Activated CD8-positive, alpha-beta T cell treated with anti-CD3 and anti-CD28 coated beads for 36 hours (primary cell): Measurements from ENCODE around the gene PRKAG1. TPM values are rescaled to one million over a fixed set of nuclear protein-coding genes. Genes with fewer than 3 reads are reported as not detected.

Experiments used
- ATAC-seq: fragments of 200-7000 bp; cut with Tn5 transposase; one replicate; pipeline ENCODE4 v1.10.0; 2021; ENCODE audit warnings: mild to moderate bottlenecking, moderate library complexity
- CTCF ChIA-PET: fragments of 350-600 bp; sonication (Branson Sonifier 250); formaldehyde crosslinking; loops from one replicate; lab custom pipeline; 2021; ENCODE audit warnings: antibody characterized with exemption; lab: Charles Lee
- POLR2A ChIA-PET: fragments of 350-600 bp; sonication (Branson Sonifier 250); formaldehyde crosslinking; loops from one replicate; lab custom pipeline; 2021; ENCODE audit warnings: antibody characterized with exemption; lab: Charles Lee
- DNase-seq: peaks from one replicate; pipeline ENCODE4 v3.0.0-alpha.2; 2020
- H3K27ac Mint-ChIP-seq: one replicate; pipeline ENCODE4 v1.8.0; 2021; ENCODE audit warnings: mild to moderate bottlenecking, mixed read lengths
- H3K27me3 Mint-ChIP-seq: one replicate; pipeline ENCODE4 v1.8.0; 2021; ENCODE audit warnings: mixed read lengths
- H3K36me3 Mint-ChIP-seq: one replicate; pipeline ENCODE4 v1.8.0; 2021; ENCODE audit warnings: low read depth, mixed read lengths
- H3K4me1 Mint-ChIP-seq: one replicate; pipeline ENCODE4 v1.8.0; 2021; ENCODE audit warnings: low read depth, mixed read lengths
- H3K4me3 Mint-ChIP-seq: one replicate; pipeline ENCODE4 v1.8.0; 2021; ENCODE audit warnings: mild to moderate bottlenecking, moderate library complexity, mixed read lengths
- H3K9me3 Mint-ChIP-seq: one replicate; pipeline ENCODE4 v1.8.0; 2021; ENCODE audit warnings: mixed read lengths
- intact Hi-C: fragments of 100-400 bp; cut with micrococcal nuclease; formaldehyde crosslinking; loops from one replicate; pipeline ENCODE4 v1.10.0; 2022
- total RNA-seq, 2 experiments: library from RNA; stranded (reverse); gene quantifications; one replicate each; pipeline ENCODE4 v1.2.3, GENCODE V29; 2021
- TF ChIP-seq, protein P1 (sequence below): fragments of 200-600 bp; IDR thresholded peaks from one replicate; pipeline ENCODE4 v1.8.0; 2022; ENCODE audit warnings: antibody characterized with exemption, mild to moderate bottlenecking

PRKAG1 gene
- total RNA-seq, 2 experiments from 2014 or later: 43.3 to 47.3 TPM

DNA sequence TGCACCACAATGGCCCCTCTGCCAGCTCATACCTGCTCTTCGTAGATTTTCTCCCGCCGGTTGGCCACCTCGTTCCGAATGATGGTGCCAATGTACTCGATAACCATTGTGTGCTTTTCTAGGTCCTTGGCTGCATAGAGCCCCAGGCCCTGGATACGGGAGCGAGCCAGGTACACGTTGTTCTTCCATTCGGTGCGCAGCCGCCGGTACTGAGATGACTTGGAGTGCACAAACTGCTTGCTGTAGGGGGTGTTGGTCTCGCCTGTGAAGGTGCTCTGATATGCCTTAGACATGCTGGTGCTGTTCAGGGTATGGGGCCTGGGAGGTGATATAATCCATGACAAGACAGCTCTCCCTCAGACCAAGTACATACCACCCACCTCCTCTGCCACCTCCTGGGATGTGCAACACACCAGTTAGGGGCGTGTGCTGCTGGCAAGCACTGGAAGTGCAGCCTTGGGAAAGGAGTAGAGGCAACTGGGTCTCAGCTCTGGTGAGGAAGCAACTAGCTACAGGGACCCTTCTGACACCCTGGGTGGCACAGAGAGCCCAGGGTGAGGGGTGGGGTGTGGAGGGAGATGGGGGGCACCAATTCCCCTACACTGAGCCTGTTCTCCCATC, 4.1 kb upstream of the PRKAG1 start:
- Mint-ChIP-seq H3K36me3 (peaks cover 34% of the 10 kb centered on the region), H3K9me3 (no peaks in the 10 kb centered on the region), H3K4me1 (peaks cover 15% of the 10 kb centered on the region), H3K27ac (no peak overlapping the region), H3K4me3 (no peak overlapping the region), H3K27me3 (no peaks in the 10 kb centered on the region)
- ChIA-PET CTCF (interaction anchor here (0.7 to 1.0 kb wide), 2 partner anchors 40 to 98 kb away, joined by 3 read pairs; no protein-coding TSS in a partner anchor), POLR2A (interaction anchor here (1.0 to 2.1 kb wide), 5 partner anchors 9 to 33 kb away, joined by 4 to 6 read pairs (median 4); no protein-coding TSS in a partner anchor)
- TF ChIP-seq, protein P1, sequence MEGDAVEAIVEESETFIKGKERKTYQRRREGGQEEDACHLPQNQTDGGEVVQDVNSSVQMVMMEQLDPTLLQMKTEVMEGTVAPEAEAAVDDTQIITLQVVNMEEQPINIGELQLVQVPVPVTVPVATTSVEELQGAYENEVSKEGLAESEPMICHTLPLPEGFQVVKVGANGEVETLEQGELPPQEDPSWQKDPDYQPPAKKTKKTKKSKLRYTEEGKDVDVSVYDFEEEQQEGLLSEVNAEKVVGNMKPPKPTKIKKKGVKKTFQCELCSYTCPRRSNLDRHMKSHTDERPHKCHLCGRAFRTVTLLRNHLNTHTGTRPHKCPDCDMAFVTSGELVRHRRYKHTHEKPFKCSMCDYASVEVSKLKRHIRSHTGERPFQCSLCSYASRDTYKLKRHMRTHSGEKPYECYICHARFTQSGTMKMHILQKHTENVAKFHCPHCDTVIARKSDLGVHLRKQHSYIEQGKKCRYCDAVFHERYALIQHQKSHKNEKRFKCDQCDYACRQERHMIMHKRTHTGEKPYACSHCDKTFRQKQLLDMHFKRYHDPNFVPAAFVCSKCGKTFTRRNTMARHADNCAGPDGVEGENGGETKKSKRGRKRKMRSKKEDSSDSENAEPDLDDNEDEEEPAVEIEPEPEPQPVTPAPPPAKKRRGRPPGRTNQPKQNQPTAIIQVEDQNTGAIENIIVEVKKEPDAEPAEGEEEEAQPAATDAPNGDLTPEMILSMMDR: no peak
- no peak for DNase-seq
- intact Hi-C loops: no loop called here
- no peak for ATAC-seq

DNA sequence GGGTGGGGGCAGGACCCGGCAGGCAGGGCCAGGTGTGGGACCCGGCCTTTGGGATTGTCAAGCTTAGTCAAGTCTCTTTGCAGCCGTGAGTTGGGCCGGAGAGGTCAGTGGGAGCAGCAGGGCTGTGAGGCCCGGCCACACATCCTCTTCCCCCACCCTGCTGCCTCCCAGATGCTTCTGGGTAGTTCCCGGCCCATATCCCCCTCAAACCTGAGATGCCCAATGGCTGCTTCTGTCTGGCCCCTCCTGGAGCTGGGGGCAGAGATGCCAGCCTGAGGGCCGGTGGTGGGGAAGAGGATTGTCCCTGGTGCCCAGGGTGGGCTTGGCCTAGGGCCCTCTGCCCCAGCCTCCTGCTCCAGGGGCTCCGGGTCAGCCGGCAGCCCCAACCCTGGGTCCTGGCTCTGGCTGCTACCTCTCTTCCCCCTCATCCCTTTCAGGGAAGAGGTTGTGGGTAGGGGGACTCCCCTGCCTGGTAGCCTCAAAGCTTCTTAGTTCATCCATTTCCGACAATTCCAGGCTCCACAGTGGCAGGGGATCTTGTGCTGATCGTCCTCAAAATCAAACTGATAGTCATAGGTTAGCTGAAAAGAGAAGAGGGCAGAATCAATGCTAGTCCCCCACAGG, 2.8 kb upstream of the PRKAG1 start:
- TF ChIP-seq, protein P1: no peak
- ATAC-seq (no peak), DNase-seq (no peak)
- POLR2A ChIA-PET: interaction anchor here (1.0 to 3.7 kb wide), 3 partner anchors 22 to 110 kb away, joined by 4 to 22 read pairs (median 5); partner anchors contain the start of gene TUBA1B
- H3K4me3 Mint-ChIP-seq: no peak overlapping the region
- no peaks in the 10 kb centered on the region for H3K9me3 Mint-ChIP-seq
- H3K27ac Mint-ChIP-seq: no peak overlapping the region
- intact Hi-C loops: no loop called here
- no peaks in the 10 kb centered on the region for H3K27me3 Mint-ChIP-seq
- H3K4me1 Mint-ChIP-seq: peaks cover 22% of the 10 kb centered on the region
- CTCF ChIA-PET: interaction anchor here (1.0 to 3.3 kb wide), 7 partner anchors 13 to 117 kb away, joined by 3 to 37 read pairs (median 5); a partner anchor contains a TSS
- peaks cover 32% of the 10 kb centered on the region for H3K36me3 Mint-ChIP-seq

DNA sequence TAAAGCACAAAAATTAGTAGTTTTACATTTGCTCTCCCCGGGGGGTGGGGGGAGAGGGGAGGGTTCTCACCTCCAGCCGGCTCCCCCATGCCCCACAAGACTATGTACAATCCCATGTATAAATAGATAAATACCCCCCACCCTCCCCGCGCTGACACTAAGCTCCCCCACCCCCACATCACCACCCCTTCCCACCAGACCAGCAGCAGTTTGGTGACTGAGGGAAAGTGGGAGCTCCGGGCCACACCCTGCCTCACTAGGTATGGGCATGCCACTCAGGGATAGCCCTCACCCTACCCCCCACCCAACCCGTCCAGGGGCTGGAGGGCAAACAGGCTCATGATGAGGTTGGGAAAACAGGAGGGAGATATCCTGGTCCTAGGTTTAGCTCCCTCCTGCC, 1.9 kb upstream of the PRKAG1 start:
- POLR2A ChIA-PET: interaction anchor here (0.9 to 3.7 kb wide), 6 partner anchors 10 to 168 kb away, joined by 3 to 22 read pairs (median 4); partner anchors contain the start of genes DDX23, FKBP11 and TUBA1B
- Mint-ChIP-seq H3K27me3 (no peaks in the 10 kb centered on the region), H3K9me3 (no peaks in the 10 kb centered on the region), H3K4me3 (no peak overlapping the region), H3K36me3 (peaks cover 26% of the 10 kb centered on the region), H3K4me1 (peaks cover 23% of the 10 kb centered on the region), H3K27ac (peak overlapping the region; percentile 2)
- intact Hi-C loops: no loop called here
- ATAC-seq: no peak
- DNase-seq: no peak
- TF ChIP-seq, protein P1: no peak
- CTCF ChIA-PET: interaction anchor here (1.0 to 3.3 kb wide), 16 partner anchors 11 to 168 kb away, joined by 3 to 37 read pairs (median 6); partner anchors contain the start of genes DDX23 and WNT1

DNA sequence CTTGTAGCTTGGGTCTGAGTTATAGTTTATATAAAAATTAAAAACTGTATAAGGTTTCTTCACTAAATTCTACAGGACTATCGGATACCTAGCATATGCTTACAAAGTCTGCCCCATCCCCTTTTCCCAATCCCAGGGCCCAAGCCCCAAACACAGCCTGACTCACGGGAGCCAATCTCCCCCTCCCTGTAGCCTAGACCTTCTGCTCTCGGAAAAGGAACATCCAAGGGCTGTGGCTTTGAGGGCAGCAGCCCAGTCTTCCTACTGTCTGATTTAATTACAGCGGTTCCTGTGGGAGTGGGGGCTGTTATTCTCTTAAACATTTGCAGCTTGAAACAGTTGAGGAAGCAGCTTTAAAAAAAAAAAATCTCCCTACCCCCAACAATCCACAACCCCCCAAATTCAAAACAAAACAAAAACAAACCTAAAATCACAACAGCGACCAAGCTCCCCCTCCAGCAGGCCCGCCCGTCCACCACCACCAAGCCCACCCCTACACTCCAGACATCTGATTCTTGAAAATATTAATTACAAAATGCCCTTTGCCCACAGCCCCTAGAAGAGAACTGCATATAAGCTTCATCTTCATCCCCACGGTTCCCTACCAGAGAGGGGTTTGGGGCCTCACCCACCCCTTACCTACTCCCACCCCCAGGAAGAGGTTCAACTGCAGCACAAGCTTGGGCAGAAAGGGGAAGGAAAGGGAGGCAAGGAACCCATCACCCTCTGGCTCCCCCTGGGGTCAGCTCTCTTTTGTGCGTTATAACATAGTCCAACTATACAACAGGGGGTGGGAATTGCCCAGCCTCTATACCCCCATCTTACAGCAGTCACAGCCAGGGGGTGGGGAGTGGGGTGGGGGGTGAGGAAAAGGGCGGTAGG, 1.1 kb upstream of the PRKAG1 start:
- no peaks in the 10 kb centered on the region for H3K27me3 Mint-ChIP-seq
- POLR2A ChIA-PET: interaction anchor here (0.5 to 3.7 kb wide), 9 partner anchors 10 to 167 kb away, joined by 3 to 22 read pairs (median 4); partner anchors contain the start of genes DDN, DDX23, FKBP11 and TUBA1B
- H3K27ac Mint-ChIP-seq: peak overlapping the region; percentile 98
- intact Hi-C loops: no loop called here
- H3K4me1 Mint-ChIP-seq: peaks cover 23% of the 10 kb centered on the region
- H3K4me3 Mint-ChIP-seq: peak overlapping the region; percentile 95
- CTCF ChIA-PET: interaction anchor here (0.6 to 3.3 kb wide), 19 partner anchors 10 to 167 kb away, joined by 3 to 37 read pairs (median 5); partner anchors contain the start of genes DDX23 and WNT1
- TF ChIP-seq, protein P1: peak; percentile 36
- H3K36me3 Mint-ChIP-seq: peaks cover 28% of the 10 kb centered on the region
- H3K9me3 Mint-ChIP-seq: no peaks in the 10 kb centered on the region
- ATAC-seq (peak; percentile 14), DNase-seq (peak; percentile 80)
